ENCODE data around the gene SLC43A1. TPM values are rescaled to one million over a fixed set of nuclear protein-coding genes. Genes with fewer than 3 reads are reported as not detected.

SLC43A1 gene
- total RNA-seq, 2 experiments from 2014 or later: 32.1 to 34.0 TPM

DNA sequence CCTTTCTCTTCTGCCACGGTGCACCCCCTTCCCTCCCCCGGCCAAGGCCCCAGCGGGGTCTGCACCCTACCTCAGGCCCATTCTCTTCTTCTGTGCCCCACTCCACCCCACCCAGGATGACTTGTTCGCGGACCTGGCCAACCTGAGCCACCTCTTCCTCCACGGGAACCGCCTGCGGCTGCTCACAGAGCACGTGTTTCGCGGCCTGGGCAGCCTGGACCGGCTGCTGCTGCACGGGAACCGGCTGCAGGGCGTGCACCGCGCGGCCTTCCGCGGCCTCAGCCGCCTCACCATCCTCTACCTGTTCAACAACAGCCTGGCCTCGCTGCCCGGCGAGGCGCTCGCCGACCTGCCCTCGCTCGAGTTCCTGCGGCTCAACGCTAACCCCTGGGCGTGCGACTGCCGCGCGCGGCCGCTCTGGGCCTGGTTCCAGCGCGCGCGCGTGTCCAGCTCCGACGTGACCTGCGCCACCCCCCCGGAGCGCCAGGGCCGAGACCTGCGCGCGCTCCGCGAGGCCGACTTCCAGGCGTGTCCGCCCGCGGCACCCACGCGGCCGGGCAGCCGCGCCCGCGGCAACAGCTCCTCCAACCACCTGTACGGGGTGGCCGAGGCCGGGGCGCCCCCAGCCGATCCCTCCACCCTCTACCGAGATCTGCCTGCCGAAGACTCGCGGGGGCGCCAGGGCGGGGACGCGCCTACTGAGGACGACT is 39.3 kb downstream of the SLC43A1 start:
- peak overlapping the region; percentile 79 for H3K4me3 Mint-ChIP-seq
- intact Hi-C loops (cut with micrococcal nuclease): loop anchor here (5.0 kb wide), 1 partner anchor 129 kb away; no protein-coding TSS in a partner anchor
- POLR2A ChIA-PET: interaction anchor here (1.0 to 1.1 kb wide), 2 partner anchors 76 to 140 kb away, joined by 3 read pairs; no protein-coding TSS in a partner anchor
- H3K4me1 Mint-ChIP-seq (ENCODE audit: low read depth): peaks cover 31% of the 10 kb centered on the region
- peaks cover 10% of the 10 kb centered on the region for H3K27me3 Mint-ChIP-seq
- TF ChIP-seq, protein P1, sequence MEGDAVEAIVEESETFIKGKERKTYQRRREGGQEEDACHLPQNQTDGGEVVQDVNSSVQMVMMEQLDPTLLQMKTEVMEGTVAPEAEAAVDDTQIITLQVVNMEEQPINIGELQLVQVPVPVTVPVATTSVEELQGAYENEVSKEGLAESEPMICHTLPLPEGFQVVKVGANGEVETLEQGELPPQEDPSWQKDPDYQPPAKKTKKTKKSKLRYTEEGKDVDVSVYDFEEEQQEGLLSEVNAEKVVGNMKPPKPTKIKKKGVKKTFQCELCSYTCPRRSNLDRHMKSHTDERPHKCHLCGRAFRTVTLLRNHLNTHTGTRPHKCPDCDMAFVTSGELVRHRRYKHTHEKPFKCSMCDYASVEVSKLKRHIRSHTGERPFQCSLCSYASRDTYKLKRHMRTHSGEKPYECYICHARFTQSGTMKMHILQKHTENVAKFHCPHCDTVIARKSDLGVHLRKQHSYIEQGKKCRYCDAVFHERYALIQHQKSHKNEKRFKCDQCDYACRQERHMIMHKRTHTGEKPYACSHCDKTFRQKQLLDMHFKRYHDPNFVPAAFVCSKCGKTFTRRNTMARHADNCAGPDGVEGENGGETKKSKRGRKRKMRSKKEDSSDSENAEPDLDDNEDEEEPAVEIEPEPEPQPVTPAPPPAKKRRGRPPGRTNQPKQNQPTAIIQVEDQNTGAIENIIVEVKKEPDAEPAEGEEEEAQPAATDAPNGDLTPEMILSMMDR (IDR thresholded peaks at IDR 0.05): no peak
- peak overlapping the region; percentile 85 for H3K27ac Mint-ChIP-seq
- CTCF ChIA-PET: interaction anchor here (0.9 to 9.7 kb wide), 9 partner anchors 12 to 168 kb away, joined by 3 to 254 read pairs (median 5); partner anchors contain the start of gene RTN4RL2
- peak; percentile 54 for DNase-seq
- peak; percentile 25 for ATAC-seq
- no peaks in the 10 kb centered on the region for H3K9me3 Mint-ChIP-seq
- no peaks in the 10 kb centered on the region for H3K36me3 Mint-ChIP-seq (ENCODE audit: low read depth)

- ATAC-seq (no peak), DNase-seq (no peak)
- H3K4me1 Mint-ChIP-seq (ENCODE audit: low read depth): peaks cover 31% of the 10 kb centered on the region
- ChIA-PET POLR2A (interaction anchor here (1.1 kb wide), 1 partner anchor 139 kb away, joined by 3 read pairs; no protein-coding TSS in a partner anchor), CTCF (interaction anchor here (0.8 to 9.4 kb wide), 7 partner anchors 7 to 125 kb away, joined by 3 to 254 read pairs (median 9); partner anchors contain the start of gene RTN4RL2)
- no peaks in the 10 kb centered on the region for H3K9me3 Mint-ChIP-seq
- peaks cover 5% of the 10 kb centered on the region for H3K27me3 Mint-ChIP-seq
- no peaks in the 10 kb centered on the region for H3K36me3 Mint-ChIP-seq (ENCODE audit: low read depth)
- peak overlapping the region; percentile 85 for H3K27ac Mint-ChIP-seq
- intact Hi-C loops (cut with micrococcal nuclease): loop anchor here (5.0 kb wide), 1 partner anchor 128 kb away; no protein-coding TSS in a partner anchor
- TF ChIP-seq, protein P1 (IDR thresholded peaks at IDR 0.05): no peak
- peak overlapping the region; percentile 79 for H3K4me3 Mint-ChIP-seq
Observed at GRCh38 chr11:57475671-57476046, 39.8 kb downstream of the SLC43A1 start.

DNA sequence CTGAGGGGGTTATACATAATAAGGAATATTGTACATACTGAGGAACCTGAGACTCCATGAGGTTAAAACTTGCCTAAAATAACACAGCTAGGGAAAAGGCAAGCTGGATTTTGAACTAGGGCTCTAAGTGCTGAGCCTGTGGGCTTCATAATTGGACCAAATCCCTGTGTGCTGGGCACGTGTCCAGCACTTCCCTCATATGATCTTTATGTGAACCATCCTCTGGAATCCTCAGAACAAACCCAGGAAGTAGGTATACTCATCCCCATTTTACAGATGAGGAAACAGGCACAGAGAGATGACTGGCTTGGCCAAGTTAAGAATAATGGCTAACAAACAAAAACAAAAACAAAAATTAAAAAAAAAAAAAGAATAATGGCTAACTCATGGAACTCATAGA is 40.3 kb downstream of the SLC43A1 start:
- CTCF ChIA-PET: interaction anchor here (0.8 to 4.4 kb wide), 8 partner anchors 8 to 124 kb away, joined by 3 to 73 read pairs (median 6); no protein-coding TSS in a partner anchor
- TF ChIP-seq, protein P1 (IDR thresholded peaks at IDR 0.05): no peak
- intact Hi-C loops (cut with micrococcal nuclease): loop anchor here (5.0 kb wide), 1 partner anchor 128 kb away; no protein-coding TSS in a partner anchor
- DNase-seq (no peak), ATAC-seq (no peak)
- no peaks in the 10 kb centered on the region for H3K36me3 Mint-ChIP-seq (ENCODE audit: low read depth)
- H3K4me3 Mint-ChIP-seq: peak overlapping the region; percentile 47
- H3K9me3 Mint-ChIP-seq: no peaks in the 10 kb centered on the region
- H3K4me1 Mint-ChIP-seq (ENCODE audit: low read depth): peaks cover 29% of the 10 kb centered on the region
- POLR2A ChIA-PET: interaction anchor here (0.7 to 1.8 kb wide), 4 partner anchors 12 to 24 kb away, joined by 3 to 12 read pairs (median 5); no protein-coding TSS in a partner anchor
- H3K27me3 Mint-ChIP-seq: peaks cover 5% of the 10 kb centered on the region
- H3K27ac Mint-ChIP-seq: no peak overlapping the region

DNA sequence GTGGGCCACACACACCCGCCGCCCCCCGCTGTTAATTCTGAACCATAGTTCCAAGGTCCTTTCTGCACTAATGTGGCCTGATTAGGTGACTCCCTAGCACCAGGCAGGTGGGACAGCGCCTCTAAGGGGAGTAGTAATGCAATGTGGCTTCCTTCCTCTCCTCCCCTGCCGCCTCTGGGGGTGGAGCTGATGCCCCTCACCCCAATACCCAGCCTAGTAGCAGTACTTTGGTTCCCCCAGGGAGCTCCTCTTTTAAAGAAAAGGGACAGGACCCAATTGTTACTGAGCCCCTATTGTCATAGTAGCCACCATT is 40.7 kb downstream of the SLC43A1 start:
- H3K4me3 Mint-ChIP-seq: peak overlapping the region; percentile 47
- H3K4me1 Mint-ChIP-seq (ENCODE audit: low read depth): peaks cover 28% of the 10 kb centered on the region
- ChIA-PET CTCF (interaction anchor here (0.8 to 4.4 kb wide), 8 partner anchors 8 to 124 kb away, joined by 3 to 73 read pairs (median 6); no protein-coding TSS in a partner anchor), POLR2A (interaction anchor here (0.7 to 1.8 kb wide), 5 partner anchors 12 to 23 kb away, joined by 3 to 12 read pairs (median 4); partner anchors contain the start of gene RTN4RL2)
- ATAC-seq (no peak), DNase-seq (peak; percentile 32)
- no peaks in the 10 kb centered on the region for H3K36me3 Mint-ChIP-seq (ENCODE audit: low read depth)
- TF ChIP-seq, protein P1 (IDR thresholded peaks at IDR 0.05): no peak
- peaks cover 5% of the 10 kb centered on the region for H3K27me3 Mint-ChIP-seq
- intact Hi-C loops (cut with micrococcal nuclease): loop anchor here (5.0 kb wide), 1 partner anchor 127 kb away; no protein-coding TSS in a partner anchor
- no peaks in the 10 kb centered on the region for H3K9me3 Mint-ChIP-seq
- no peak overlapping the region for H3K27ac Mint-ChIP-seq

Data from activated CD8-positive, alpha-beta T cell treated with anti-CD3 and anti-CD28 coated beads for 36 hours (primary cell).